GM23338 (cell line): ENCODE results near the gene PLS3. TPM values are rescaled to one million over a fixed set of nuclear protein-coding genes. Genes with fewer than 3 reads are reported as not detected.

ENCODE experiments used
- ATAC-seq: fragments of 200-7000 bp; cut with Tn5 transposase; 3 replicates; pipeline ENCODE4 v1.9.1; 2020
- DNase-seq: peaks from one replicate; pipeline ENCODE4 v3.0.0-alpha.2; 2015; ENCODE audit warnings: low spot score
- H2AFZ ChIP-seq: fragments of 200-600 bp; sonication (generic); 2 replicates; pipeline ENCODE4 v1.8.0; 2016; ENCODE audit warnings: antibody characterized with exemption, mild to moderate bottlenecking, moderate library complexity
- H3F3A ChIP-seq: fragments of 200-600 bp; sonication (generic); replicated peaks from 2 replicates; pipeline ENCODE4 v1.8.0; 2017; ENCODE audit warnings: antibody characterized with exemption, mixed run types, low read depth
- H3K27ac ChIP-seq: fragments of 200-600 bp; sonication (generic); 2 replicates; pipeline ENCODE4 v1.6.1; 2016; ENCODE audit warnings: low read depth
- H3K27me3 ChIP-seq: fragments of 200-600 bp; sonication (generic); 2 replicates; pipeline ENCODE4 v1.8.0; 2016; ENCODE audit warnings: mild to moderate bottlenecking, mixed run types, moderate library complexity; ENCODE audit not compliant: insufficient read depth
- H3K36me3 ChIP-seq: fragments of 200-600 bp; sonication (generic); 2 replicates; pipeline ENCODE4 v1.8.0; 2016; ENCODE audit warnings: mild to moderate bottlenecking; ENCODE audit not compliant: insufficient read depth
- H3K4me1 ChIP-seq: fragments of 200-600 bp; sonication (generic); 2 replicates; pipeline ENCODE4 v1.8.0; 2016; ENCODE audit warnings: mild to moderate bottlenecking, moderate library complexity; ENCODE audit not compliant: insufficient read depth
- H3K4me2 ChIP-seq: fragments of 200-600 bp; sonication (generic); 2 replicates; pipeline ENCODE4 v1.7.1; 2017; ENCODE audit warnings: mixed run types
- H3K4me3 ChIP-seq: fragments of 200-600 bp; sonication (generic); 2 replicates; pipeline ENCODE4 v1.6.1; 2016; ENCODE audit warnings: mixed run types
- H3K79me2 ChIP-seq: fragments of 200-600 bp; sonication (generic); replicated peaks from 2 replicates; pipeline ENCODE4 v1.8.0; 2017; ENCODE audit warnings: mild to moderate bottlenecking; ENCODE audit not compliant: insufficient read depth
- H3K9me2 ChIP-seq: fragments of 200-600 bp; sonication (generic); 2 replicates; pipeline ENCODE4 v1.8.0; 2017; ENCODE audit not compliant: insufficient read depth
- H4K20me1 ChIP-seq: fragments of 200-600 bp; sonication (generic); replicated peaks from 2 replicates; pipeline ENCODE4 v1.8.0; 2017; ENCODE audit warnings: mild to moderate bottlenecking; ENCODE audit not compliant: insufficient read depth
- H3K27ac Mint-ChIP-seq: 2 replicates; pipeline ENCODE4 v1.8.0; 2020; ENCODE audit warnings: inconsistent platforms, mild to moderate bottlenecking, moderate library complexity, mixed read lengths
- H3K27me3 Mint-ChIP-seq: 3 replicates; pipeline ENCODE4 v1.8.0; 2022; ENCODE audit warnings: low read depth, mild to moderate bottlenecking, moderate library complexity, mixed read lengths, inconsistent platforms; ENCODE audit not compliant: insufficient read depth, poor library complexity
- H3K36me3 Mint-ChIP-seq: 3 replicates; pipeline ENCODE4 v1.8.0; 2021; ENCODE audit warnings: low read depth, mild to moderate bottlenecking, inconsistent platforms, moderate library complexity, mixed read lengths
- H3K4me1 Mint-ChIP-seq: 3 replicates; pipeline ENCODE4 v1.8.0; 2020; ENCODE audit warnings: mild to moderate bottlenecking, inconsistent platforms, mixed read lengths
- H3K4me3 Mint-ChIP-seq: 3 replicates; pipeline ENCODE4 v1.8.0; 2021; ENCODE audit warnings: moderate library complexity, mild to moderate bottlenecking, inconsistent platforms, mixed read lengths
- H3K9me3 Mint-ChIP-seq: 3 replicates; pipeline ENCODE4 v1.8.0; 2020; ENCODE audit warnings: moderate library complexity, mild to moderate bottlenecking, inconsistent platforms, mixed read lengths
- CREB1 ChIP-seq: fragments of 250-450 bp; sonication (Bioruptor Pico); IDR thresholded peaks from 2 replicates; pipeline ENCODE4 v1.5.0; 2020; ENCODE audit warnings: low read depth, mild to moderate bottlenecking, moderate library complexity
- EZH2 ChIP-seq: fragments of 200-600 bp; sonication (generic); IDR thresholded peaks from one replicate; pipeline ENCODE4 v1.8.0; 2017; ENCODE audit warnings: antibody characterized with exemption, mild to moderate bottlenecking, low read depth; ENCODE audit not compliant: unreplicated experiment
- EZH2phosphoT487 ChIP-seq: fragments of 200-600 bp; sonication (generic); IDR thresholded peaks from one replicate; pipeline ENCODE4 v1.8.1; 2018; ENCODE audit warnings: antibody characterized with exemption; ENCODE audit not compliant: unreplicated experiment
- JUNB ChIP-seq: IDR thresholded peaks from one replicate; pipeline ENCODE4 v1.6.1; 2016; ENCODE audit warnings: antibody characterized with exemption; ENCODE audit not compliant: unreplicated experiment
- POLR2AphosphoS5 ChIP-seq: IDR thresholded peaks from 2 replicates; pipeline ENCODE4 v1.6.1; 2016; ENCODE audit warnings: antibody characterized with exemption, low read depth
- polyA plus RNA-seq: library from polyadenylated mRNA; unstranded; fragments of >200 nt; fragmentation: Nextera tagmentation; extraction: Ambion mirVana; gene quantifications from 2 replicates; pipeline ENCODE4 v1.2.1, GENCODE V29; 2016
- total RNA-seq: library from RNA; depleted of rRNA; stranded (reverse); fragments of >200 nt; shearing (Covaris generic); gene quantifications from 2 replicates; pipeline ENCODE4 v1.2.3, GENCODE V29; 2014
- TF ChIP-seq, protein P1 (sequence below), 2 experiments: fragments of 200-600 bp in 1 of 2; sonication (generic) in 1 of 2; conservative IDR thresholded peaks; 2 replicates each; pipeline versions ENCODE4 v1.5.1 to v1.6.1; 2016 to 2017; ENCODE audit warnings: antibody characterized with exemption in 2 of 2, low read depth in 2 of 2, mild to moderate bottlenecking in 2 of 2, moderate library complexity in 1 of 2
- TF ChIP-seq, protein P2 (sequence below): IDR thresholded peaks from 2 replicates; pipeline ENCODE4 v1.6.1; 2016; ENCODE audit warnings: antibody characterized with exemption
- TF ChIP-seq, protein P3 (sequence below): IDR thresholded peaks from one replicate; pipeline ENCODE4 v1.6.1; 2018; ENCODE audit warnings: antibody characterized with exemption; ENCODE audit not compliant: unreplicated experiment

The PLS3 gene
- total and polyA plus RNA-seq, 2 experiments from 2014 or later, result 81.6 to 128 TPM

DNA sequence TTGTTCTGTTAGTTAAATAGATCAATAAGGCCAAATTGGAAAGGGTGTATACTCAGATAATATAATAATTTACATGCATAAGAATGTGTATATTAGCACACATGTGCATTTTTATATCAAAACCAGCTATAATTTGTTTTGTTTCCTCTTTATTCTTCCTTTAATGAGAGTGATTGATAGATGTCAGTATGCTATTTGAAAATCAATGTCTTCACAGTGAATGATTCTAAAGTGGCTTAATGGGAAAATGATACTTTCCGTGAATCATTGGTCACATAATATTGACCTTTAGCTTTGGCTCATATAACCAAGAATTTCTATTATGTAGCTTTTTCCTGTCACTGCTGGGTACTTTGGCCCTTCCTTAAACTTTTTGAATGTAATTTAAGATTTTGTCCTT, 48.6 kb downstream of the PLS3 start:
- Histone ChIP-seq H3K4me2 (no peak overlapping the region), H3F3A (no peaks in the 10 kb centered on the region), H3K36me3 (no peaks in the 10 kb centered on the region), H3K4me3 (no peak overlapping the region), H3K4me1 (peaks cover 6% of the 10 kb centered on the region; the same call in 1 of the 2 replicates), H3K9me2 (no peaks in the 10 kb centered on the region), H2AFZ (no peak overlapping the region), H3K27ac (0 out of 2 replicates have a peak overlapping the region, but pooled peaks have one; percentile 8), H4K20me1 (no peaks in the 10 kb centered on the region), H3K27me3 (no peaks in the 10 kb centered on the region), H3K79me2 (peaks cover 35% of the 10 kb centered on the region)
- TF ChIP-seq EZH2phosphoT487, result no peak
- DNase-seq (no peak), ATAC-seq (no peak)
- Mint-ChIP-seq H3K36me3 (peaks cover 5% of the 10 kb centered on the region; the same call in 2 of the 3 replicates), H3K27me3 (no peaks in the 10 kb centered on the region), H3K27ac (no peak overlapping the region), H3K9me3 (no peaks in the 10 kb centered on the region), H3K4me3 (no peak overlapping the region), H3K4me1 (peaks cover 2% of the 10 kb centered on the region; the same call in 2 of the 3 replicates)

DNA sequence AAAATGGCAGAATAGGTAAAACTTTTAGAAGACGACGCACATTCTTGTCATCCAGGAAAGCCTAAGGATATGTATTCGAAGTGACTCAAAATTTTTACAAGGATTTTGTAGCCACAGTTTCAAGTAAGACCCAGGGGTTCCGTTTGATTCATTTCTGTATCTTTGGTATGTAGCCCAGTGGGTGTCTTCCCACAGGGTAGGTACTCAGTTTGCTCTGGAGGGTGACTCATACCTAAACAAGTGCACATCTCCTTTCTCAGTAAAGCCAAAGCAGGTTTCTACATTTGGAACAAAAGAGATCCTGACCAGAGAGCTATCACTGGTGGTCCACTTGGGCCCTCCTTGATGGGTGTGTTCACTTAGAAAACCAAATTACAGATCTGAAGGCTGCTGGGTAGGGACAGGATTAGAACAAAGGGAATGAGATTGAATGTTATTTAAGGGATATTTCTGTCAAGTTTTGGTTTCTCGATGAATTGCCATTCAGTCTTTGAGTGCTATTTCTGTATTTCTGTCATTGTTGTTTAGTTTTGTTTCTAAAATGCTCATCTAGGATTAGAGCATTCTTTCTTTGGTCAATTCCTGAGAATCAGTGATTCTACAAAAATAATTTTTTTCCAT, 56.1 kb downstream of the PLS3 start:
- no peak for DNase-seq
- Mint-ChIP-seq H3K4me1 (peaks cover 29% of the 10 kb centered on the region), H3K27ac (peak overlapping the region; percentile 90), H3K36me3 (no peaks in the 10 kb centered on the region), H3K4me3 (no peak overlapping the region), H3K27me3 (peaks cover 3% of the 10 kb centered on the region), H3K9me3 (no peaks in the 10 kb centered on the region)
- Histone ChIP-seq H3K4me3 (no peak overlapping the region), H3K9me2 (no peaks in the 10 kb centered on the region), H3K79me2 (peaks cover 15% of the 10 kb centered on the region), H4K20me1 (no peaks in the 10 kb centered on the region), H3K4me1 (peaks cover 32% of the 10 kb centered on the region), H3K36me3 (no peaks in the 10 kb centered on the region), H2AFZ (no peak overlapping the region), H3K4me2 (peak overlapping the region; percentile 17; the same call in 1 of the 2 replicates), H3F3A (no peaks in the 10 kb centered on the region), H3K27me3 (no peaks in the 10 kb centered on the region), H3K27ac (peak overlapping the region; percentile 97)
- ATAC-seq, result no peak
- TF ChIP-seq EZH2, result no peak
- TF ChIP-seq, protein P1, sequence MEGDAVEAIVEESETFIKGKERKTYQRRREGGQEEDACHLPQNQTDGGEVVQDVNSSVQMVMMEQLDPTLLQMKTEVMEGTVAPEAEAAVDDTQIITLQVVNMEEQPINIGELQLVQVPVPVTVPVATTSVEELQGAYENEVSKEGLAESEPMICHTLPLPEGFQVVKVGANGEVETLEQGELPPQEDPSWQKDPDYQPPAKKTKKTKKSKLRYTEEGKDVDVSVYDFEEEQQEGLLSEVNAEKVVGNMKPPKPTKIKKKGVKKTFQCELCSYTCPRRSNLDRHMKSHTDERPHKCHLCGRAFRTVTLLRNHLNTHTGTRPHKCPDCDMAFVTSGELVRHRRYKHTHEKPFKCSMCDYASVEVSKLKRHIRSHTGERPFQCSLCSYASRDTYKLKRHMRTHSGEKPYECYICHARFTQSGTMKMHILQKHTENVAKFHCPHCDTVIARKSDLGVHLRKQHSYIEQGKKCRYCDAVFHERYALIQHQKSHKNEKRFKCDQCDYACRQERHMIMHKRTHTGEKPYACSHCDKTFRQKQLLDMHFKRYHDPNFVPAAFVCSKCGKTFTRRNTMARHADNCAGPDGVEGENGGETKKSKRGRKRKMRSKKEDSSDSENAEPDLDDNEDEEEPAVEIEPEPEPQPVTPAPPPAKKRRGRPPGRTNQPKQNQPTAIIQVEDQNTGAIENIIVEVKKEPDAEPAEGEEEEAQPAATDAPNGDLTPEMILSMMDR (conservative IDR thresholded peaks at IDR 0.05; ENCODE audit: low read depth in 2 of 2), result no peak
- TF ChIP-seq CREB1, result no peak
- TF ChIP-seq, protein P2, sequence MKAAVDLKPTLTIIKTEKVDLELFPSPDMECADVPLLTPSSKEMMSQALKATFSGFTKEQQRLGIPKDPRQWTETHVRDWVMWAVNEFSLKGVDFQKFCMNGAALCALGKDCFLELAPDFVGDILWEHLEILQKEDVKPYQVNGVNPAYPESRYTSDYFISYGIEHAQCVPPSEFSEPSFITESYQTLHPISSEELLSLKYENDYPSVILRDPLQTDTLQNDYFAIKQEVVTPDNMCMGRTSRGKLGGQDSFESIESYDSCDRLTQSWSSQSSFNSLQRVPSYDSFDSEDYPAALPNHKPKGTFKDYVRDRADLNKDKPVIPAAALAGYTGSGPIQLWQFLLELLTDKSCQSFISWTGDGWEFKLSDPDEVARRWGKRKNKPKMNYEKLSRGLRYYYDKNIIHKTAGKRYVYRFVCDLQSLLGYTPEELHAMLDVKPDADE, result no peak
- no peak for TF ChIP-seq JUNB
- no peak for TF ChIP-seq POLR2AphosphoS5
- TF ChIP-seq, protein P3, sequence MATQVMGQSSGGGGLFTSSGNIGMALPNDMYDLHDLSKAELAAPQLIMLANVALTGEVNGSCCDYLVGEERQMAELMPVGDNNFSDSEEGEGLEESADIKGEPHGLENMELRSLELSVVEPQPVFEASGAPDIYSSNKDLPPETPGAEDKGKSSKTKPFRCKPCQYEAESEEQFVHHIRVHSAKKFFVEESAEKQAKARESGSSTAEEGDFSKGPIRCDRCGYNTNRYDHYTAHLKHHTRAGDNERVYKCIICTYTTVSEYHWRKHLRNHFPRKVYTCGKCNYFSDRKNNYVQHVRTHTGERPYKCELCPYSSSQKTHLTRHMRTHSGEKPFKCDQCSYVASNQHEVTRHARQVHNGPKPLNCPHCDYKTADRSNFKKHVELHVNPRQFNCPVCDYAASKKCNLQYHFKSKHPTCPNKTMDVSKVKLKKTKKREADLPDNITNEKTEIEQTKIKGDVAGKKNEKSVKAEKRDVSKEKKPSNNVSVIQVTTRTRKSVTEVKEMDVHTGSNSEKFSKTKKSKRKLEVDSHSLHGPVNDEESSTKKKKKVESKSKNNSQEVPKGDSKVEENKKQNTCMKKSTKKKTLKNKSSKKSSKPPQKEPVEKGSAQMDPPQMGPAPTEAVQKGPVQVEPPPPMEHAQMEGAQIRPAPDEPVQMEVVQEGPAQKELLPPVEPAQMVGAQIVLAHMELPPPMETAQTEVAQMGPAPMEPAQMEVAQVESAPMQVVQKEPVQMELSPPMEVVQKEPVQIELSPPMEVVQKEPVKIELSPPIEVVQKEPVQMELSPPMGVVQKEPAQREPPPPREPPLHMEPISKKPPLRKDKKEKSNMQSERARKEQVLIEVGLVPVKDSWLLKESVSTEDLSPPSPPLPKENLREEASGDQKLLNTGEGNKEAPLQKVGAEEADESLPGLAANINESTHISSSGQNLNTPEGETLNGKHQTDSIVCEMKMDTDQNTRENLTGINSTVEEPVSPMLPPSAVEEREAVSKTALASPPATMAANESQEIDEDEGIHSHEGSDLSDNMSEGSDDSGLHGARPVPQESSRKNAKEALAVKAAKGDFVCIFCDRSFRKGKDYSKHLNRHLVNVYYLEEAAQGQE, result no peak
